Body of pancreas (tissue), 4 donors: ENCODE results near the gene NXPH3. TPM values are rescaled to one million over a fixed set of nuclear protein-coding genes. Genes with fewer than 3 reads are reported as not detected.

Source experiments
- ATAC-seq: fragments of 150-250 bp; one replicate; pipeline ENCODE4 v1.9.1; 2016
- DNase-seq, 4 donors: peaks; one replicate each; pipeline ENCODE4 v3.0.0-alpha.2; 2019
- H3K27ac ChIP-seq, 4 donors: fragments of 200-600 bp; sonication (generic); 1 replicate in 3 of 4; 2 replicates in 1 of 4; pipeline versions ENCODE4 v1.5.1 to v1.6.1; 2016 to 2019; ENCODE audit warnings: mild to moderate bottlenecking in 1 of 4, mixed read lengths in 1 of 4, moderate library complexity in 1 of 4
- H3K27me3 ChIP-seq, 2 donors: fragments of 200-600 bp; sonication (generic); one replicate each; pipeline ENCODE4 v1.6.0; 2016; ENCODE audit warnings: mild to moderate bottlenecking in 1 of 2
- H3K36me3 ChIP-seq, 2 donors: fragments of 200-600 bp; sonication (generic); replicated peaks in 1 of 2; 2 replicates each; pipeline ENCODE4 v1.5.1; 2016; ENCODE audit warnings: low read depth in 2 of 2; ENCODE audit not compliant: insufficient read depth in 1 of 2
- H3K4me1 ChIP-seq: fragments of 200-600 bp; sonication (generic); one replicate; pipeline ENCODE4 v1.6.0; 2016
- H3K4me3 ChIP-seq, 2 donors: fragments of 200-600 bp; sonication (generic); 1 replicate in 1 of 2; 2 replicates in 1 of 2; pipeline ENCODE4 v1.5.1; 2016 to 2019
- H3K9me3 ChIP-seq, 3 donors: fragments of 200-600 bp; sonication (generic); 1 replicate in 2 of 3; 2 replicates in 1 of 3; pipeline ENCODE4 v1.5.1; 2016
- CTCF ChIP-seq, 7 experiments: fragments of 450-650 bp in 4 of 7; fragments of 200-600 bp in 3 of 7; sonication (generic) in 3 of 7; IDR thresholded peaks; one replicate each; pipeline ENCODE4 v1.5.1; 2016 to 2019; ENCODE audit warnings: antibody characterized with exemption in 7 of 7
- POLR2A ChIP-seq, 3 donors: fragments of 450-650 bp; IDR thresholded peaks; one replicate each; pipeline ENCODE4 v1.6.1; 2016; ENCODE audit warnings: antibody characterized with exemption in 3 of 3, mild to moderate bottlenecking in 2 of 3
- WGBS, 2 donors: methylation state at CpG; one replicate each; pipeline ENCODE4 v1.1.5; 2017; 5-methylcytosine and 5-hydroxymethylcytosine counted together
- intact Hi-C: fragments of 100-400 bp; cut with DNase I; formaldehyde crosslinking; loops from one replicate; pipeline ENCODE4 v1.15.1; 2023
- total RNA-seq, 2 donors: library from RNA; depleted of rRNA; stranded (reverse); fragments of >200 nt; gene quantifications; one replicate each; pipeline ENCODE4 v1.1.0, GENCODE V29; 2016

The NXPH3 gene
- total RNA-seq, 2 donors from 2014 or later, result 0.78 to 0.99 TPM

DNA sequence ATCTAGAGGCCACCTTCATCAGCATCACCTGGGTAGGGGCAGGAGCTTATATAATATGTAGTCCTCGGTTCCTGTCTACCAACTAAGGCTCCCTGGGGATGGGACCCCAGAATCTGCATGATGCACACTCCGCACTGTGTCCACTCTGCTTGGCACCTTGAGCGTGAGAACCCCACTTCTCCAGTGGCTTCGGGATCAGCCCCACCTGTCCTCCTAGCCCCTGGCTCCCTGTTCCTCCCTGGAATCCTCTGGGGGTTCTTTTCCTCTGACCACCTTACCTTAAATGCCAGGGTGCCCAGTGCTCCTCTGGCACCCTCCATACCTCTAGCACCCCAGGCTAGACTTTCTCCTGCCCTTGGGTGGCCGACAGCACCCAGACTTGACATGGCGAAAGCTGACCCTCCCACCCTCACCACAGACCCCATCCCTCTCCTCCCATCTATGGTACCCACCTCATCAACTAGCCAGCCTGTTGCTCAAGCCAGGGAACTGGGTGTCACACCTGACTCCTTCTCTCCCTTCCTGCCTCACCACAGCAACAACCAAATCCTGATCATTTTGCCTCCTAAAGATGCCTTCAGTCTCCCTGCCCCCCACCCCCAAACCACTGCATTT is 2.8 kb upstream of the NXPH3 start:
- DNase-seq (no peak), ATAC-seq (no peak)
- TF ChIP-seq POLR2A (IDR thresholded peaks at IDR 0.05) (no peak), CTCF (IDR thresholded peaks at IDR 0.05) (no peak)
- H3K4me1 ChIP-seq, result peaks cover 33% of the 10 kb centered on the region
- WGBS, 2 donors, result 49 to 50% methylated on average over 6 of the region's 6 CpGs
- no peaks in the 10 kb centered on the region for H3K36me3 ChIP-seq
- no peaks in the 10 kb centered on the region for H3K9me3 ChIP-seq
- intact Hi-C loops, result loop anchor here (5.0 to 10.0 kb wide), 2 partner anchors 129 to 432 kb away; no protein-coding TSS in a partner anchor
- H3K4me3 ChIP-seq, result no peak overlapping the region
- peaks cover 0 to 27% of the 10 kb centered on the region in 2 donors for H3K27me3 ChIP-seq
- no peak overlapping the region for H3K27ac ChIP-seq

GRCh38 chr17:49573510-49574322 is 2.0 kb upstream of the NXPH3 start:
- H3K27me3 ChIP-seq, result peaks cover 0 to 32% of the 10 kb centered on the region in 2 donors
- DNase-seq (no peak), ATAC-seq (no peak)
- TF ChIP-seq POLR2A (IDR thresholded peaks at IDR 0.05), result no peak
- TF ChIP-seq CTCF (IDR thresholded peaks at IDR 0.05), result no peak
- H3K4me1 ChIP-seq, result peaks cover 27% of the 10 kb centered on the region
- H3K4me3 ChIP-seq, result no peak overlapping the region
- H3K27ac ChIP-seq, result no peak overlapping the region
- WGBS, 2 donors, result 38 to 49% methylated on average over 15 of the region's 15 CpGs
- H3K36me3 ChIP-seq, result no peaks in the 10 kb centered on the region
- intact Hi-C loops, result loop anchor here (5.0 to 10.0 kb wide), 2 partner anchors 129 to 431 kb away; no protein-coding TSS in a partner anchor
- H3K9me3 ChIP-seq, result no peaks in the 10 kb centered on the region

DNA sequence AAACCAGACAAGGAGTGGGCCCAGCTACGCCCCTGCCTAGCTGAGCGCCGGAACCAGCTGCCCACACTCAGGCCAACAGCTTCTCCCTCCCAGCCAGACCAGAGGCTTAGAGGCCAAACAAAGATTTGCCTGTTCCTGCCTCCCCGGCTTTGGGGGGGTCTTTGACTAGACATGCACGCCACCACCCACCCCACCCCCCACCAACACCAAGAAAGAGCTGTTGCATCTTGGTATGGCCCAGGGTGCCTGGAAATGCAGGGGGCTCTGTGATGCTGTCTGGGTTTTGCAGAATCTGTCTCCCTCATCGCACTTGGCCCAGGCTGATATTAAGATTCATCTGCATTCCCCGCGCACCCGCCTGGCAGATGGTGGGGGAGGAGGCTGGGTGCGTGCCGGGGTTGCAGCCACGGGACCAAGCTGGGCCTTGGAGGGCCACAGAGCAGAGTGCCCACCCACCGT is 1.3 kb upstream of the NXPH3 start:
- no peaks in the 10 kb centered on the region for H3K36me3 ChIP-seq
- no peak for DNase-seq
- H3K9me3 ChIP-seq, result no peaks in the 10 kb centered on the region
- ATAC-seq, result no peak
- H3K4me1 ChIP-seq, result peaks cover 27% of the 10 kb centered on the region
- H3K27ac ChIP-seq, result no peak overlapping the region
- intact Hi-C loops, result loop anchor here (5.0 to 10.0 kb wide), 2 partner anchors 128 to 430 kb away; no protein-coding TSS in a partner anchor
- TF ChIP-seq CTCF (IDR thresholded peaks at IDR 0.05) (no peak), POLR2A (IDR thresholded peaks at IDR 0.05) (no peak)
- no peak overlapping the region for H3K4me3 ChIP-seq
- WGBS, 2 donors, result 54% methylated on average over 13 of the region's 13 CpGs; no CpG with 5 or more reads in 1 of the 2 donors
- H3K27me3 ChIP-seq, result peaks cover 0 to 32% of the 10 kb centered on the region in 2 donors

GRCh38 chr17:49574945-49575678 is 559 bp upstream of the NXPH3 start:
- peaks cover 26% of the 10 kb centered on the region for H3K4me1 ChIP-seq
- ATAC-seq, result no peak
- WGBS, 2 donors, result 14 to 34% methylated on average over 11 to 29 of the region's 29 CpGs
- no peaks in the 10 kb centered on the region for H3K36me3 ChIP-seq
- no peak overlapping the region for H3K27ac ChIP-seq
- no peak overlapping the region for H3K4me3 ChIP-seq
- intact Hi-C loops, result loop anchor here (5.0 to 10.0 kb wide), 2 partner anchors 127 to 430 kb away; no protein-coding TSS in a partner anchor
- no peak for DNase-seq
- TF ChIP-seq CTCF (IDR thresholded peaks at IDR 0.05) (no peak), POLR2A (IDR thresholded peaks at IDR 0.05) (no peak)
- H3K27me3 ChIP-seq, result peaks cover 0 to 32% of the 10 kb centered on the region in 2 donors
- no peaks in the 10 kb centered on the region for H3K9me3 ChIP-seq
